ENCODE data around the gene PARD3.
"Not testable (repeated sequence)": the region's sequence is repeated elsewhere in the genome, so short reads cannot be mapped to it uniquely, and the experiment has no call there.

PARD3 gene

DNA sequence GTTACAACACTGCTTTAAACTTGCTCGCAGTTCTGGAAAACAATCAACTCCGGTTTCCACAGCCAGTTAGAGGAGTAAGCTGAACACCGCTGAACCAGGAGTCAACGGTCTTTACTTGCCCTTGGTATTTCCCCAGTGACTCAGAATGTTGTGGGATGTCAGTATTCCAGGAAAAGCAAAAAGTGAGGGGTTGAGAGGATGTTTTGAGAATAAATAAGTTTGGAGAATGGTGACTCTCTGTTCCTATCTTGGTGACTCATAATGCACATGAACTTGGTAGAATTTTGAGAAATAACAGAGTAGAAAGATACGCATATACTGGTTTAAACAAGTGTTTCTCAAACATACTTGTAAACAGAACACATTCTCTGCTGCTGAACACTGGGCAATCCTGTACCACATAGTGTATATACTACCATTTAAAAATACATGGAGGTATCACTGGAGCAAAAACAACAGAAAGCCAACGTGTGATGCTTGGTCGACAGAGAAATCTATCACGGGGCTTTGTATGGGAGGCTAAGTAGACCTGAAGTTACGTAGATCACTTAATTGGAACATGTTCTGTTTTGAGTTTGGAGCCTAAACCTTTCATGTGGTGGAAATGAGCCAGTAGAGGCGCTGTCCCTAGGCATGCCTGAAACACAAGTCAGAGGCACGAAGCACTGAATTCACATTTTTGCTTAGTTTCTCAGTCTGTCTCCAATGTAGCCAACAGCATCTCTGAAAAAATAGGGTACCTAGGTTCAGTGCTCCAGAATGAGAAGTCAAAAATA is 534.3 kb downstream of the PARD3 start:
- no peak for DNase-seq

DNA sequence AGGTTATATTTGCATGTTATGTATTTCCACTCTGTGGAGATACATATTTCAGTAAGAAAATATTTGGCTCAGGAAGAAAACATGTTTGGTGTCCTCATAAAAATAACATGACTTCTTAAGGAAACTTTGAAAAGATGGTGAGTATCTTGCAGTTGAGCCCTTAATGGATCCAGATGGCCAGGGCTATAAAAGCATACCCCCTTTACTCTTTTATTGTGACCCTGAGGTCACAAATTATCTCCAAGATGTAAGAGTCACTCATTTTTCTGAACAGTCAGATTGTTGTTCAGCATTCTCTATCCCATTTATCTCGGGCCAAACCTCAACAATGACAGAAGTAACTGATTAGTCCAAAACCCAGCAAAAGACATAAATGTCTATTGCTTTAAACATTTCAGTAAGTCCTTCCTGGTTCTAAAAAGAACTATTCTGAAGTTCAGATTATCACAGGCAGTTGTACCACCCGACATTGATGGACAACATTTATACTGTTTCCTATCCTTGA is 539.4 kb downstream of the PARD3 start:
- no peak for DNase-seq

DNA sequence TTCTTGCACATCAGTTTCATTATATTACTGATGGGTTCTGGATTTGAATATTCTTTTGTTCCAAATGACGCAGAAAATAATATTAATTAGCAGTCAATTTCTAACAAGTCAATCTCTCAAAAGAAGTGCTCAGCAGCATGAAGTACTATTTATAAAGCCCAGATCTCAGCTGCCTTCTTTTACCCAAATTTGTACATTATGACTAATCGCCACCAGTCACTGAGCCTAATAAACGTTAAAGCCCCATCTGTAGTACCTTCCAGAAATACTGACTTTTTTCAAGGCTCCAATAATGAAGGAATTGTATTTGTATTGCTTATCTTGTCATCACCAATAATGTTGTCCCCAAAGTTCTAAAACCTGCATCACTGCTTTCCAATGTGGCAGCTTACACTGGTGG is 540.2 kb downstream of the PARD3 start:
- DNase-seq: no peak

DNA sequence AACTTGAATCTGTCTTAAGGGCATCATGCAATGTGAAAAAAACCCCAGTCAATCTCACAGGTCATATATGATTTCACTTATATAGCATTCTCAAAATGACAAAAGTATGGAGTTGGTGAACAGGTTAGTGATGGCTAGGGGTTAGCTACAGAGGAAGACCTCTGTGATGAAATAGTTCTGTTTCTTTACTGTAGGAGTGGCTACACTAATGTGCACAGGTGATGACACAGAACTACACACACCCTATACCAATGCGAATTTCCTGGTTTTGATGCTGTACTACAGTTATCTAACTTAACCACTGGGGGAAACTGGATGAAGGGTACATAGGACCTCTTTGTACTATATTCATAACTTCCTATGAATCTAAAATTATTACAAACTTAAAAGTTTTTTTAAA is 541.8 kb downstream of the PARD3 start:
- DNase-seq: no peak

DNA sequence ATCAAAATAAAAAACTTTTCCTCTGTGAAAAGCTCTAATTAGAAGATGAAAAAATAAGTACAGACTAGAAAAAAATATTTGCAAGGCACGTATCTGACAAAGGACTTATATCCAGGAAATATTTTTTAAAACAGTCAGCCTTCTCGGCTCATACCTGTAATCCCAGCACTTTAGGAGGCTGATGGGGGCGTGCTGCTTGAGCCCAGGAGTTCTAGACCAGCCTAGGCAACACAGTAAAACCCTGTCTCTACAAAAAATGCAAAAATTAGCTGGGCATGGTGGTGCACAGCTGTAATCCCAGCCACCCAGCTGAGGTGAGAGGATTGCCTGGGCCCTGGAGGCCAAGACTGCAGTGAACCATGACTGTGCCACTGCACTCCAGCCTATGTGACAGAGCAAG is 542.8 kb downstream of the PARD3 start:
- DNase-seq: no peak

DNA sequence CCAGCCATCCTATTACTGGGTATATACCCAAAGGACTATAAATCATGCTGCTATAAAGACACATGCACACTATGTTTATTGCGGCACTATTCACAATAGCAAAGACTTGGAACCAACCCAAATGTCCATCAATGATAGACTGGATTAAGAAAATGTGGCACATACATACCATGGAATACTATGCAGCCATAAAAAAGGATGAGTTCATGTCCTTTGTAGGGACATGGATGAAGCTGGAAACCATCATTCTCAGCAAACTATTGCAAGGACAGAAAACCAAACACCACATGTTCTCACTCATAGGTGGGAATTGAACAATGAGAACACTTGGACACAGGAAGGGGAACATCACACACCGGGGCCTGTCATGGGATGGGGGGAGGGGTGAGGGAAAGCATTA is 546.7 kb downstream of the PARD3 start:
- DNase-seq: not testable (repeated sequence)

DNA sequence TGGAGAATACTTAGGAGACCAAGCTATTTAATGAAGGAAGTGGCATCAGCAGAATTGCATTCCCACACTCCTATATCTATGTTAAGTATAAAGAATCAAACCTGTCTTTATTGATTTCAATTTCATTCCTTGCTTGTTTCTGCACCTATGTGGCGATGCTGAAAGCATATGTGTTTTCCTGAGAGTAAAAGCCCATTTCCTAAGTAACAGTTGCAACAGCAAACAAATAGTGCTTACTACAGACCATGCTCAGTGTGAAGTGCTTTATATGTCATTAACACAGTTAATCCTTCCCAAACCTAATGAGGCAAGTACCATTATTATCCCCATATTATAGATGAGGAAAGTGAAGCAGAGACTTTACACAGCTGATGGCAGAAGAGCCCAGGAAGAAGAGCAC is 552.1 kb downstream of the PARD3 start:
- no peak for DNase-seq

DNA sequence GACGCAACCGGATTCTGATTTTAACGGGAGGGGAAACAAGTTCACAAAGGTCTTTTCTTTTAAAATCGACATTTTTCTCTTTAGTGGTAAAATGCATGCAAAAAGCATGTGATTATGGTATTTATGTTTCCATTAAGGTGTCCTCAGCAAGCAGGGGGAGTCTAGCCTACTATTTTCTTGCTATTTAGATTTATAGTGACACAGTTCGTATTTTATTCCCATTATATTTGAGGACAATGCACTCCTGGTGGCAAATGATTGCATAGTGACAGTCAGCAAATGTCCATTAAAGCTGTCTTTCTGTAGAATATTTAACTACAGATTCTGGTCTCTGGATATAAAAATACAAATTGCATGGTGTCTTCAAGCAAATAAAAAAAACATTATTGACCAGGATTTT is 554.2 kb downstream of the PARD3 start:
- DNase-seq: no peak

DNA sequence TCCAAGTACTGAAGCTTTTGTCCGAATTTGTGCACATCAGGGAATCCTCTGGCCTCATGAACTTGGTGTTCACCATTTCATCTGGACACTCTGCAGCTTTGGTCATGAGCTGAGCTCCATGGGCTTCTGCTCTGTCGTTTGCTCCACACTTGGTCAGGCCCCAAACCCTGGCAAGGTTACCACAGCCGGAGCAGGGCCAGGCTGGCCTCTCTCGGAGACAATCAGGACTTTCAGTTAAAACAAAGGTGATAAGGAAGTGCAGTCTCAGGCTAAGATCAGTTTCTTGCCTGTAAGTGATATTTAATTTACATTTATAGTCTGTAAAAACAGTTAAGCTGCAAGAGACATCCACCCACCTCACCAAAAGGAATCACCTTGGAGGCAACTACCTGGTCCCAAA is 558.9 kb downstream of the PARD3 start:
- DNase-seq: no peak

DNA sequence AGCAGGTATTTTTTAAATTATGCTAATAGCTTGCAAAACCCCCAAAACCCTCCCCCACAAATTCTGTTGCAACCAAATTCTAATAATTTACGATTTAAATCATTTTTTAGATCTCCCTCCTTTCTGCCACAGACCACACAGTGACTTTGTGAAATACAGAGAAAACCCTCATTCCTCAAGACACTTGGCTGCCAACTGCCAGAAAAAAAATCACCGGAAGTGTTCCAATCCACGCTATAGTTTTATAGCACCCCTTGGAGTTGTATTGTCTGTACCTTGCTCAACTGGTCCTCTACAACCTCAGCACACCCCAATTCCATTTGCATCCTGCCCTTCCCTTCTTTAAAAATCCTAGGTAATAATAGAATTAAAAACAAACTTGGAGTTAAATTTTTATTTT is 560.1 kb downstream of the PARD3 start:
- DNase-seq: no peak

DNA sequence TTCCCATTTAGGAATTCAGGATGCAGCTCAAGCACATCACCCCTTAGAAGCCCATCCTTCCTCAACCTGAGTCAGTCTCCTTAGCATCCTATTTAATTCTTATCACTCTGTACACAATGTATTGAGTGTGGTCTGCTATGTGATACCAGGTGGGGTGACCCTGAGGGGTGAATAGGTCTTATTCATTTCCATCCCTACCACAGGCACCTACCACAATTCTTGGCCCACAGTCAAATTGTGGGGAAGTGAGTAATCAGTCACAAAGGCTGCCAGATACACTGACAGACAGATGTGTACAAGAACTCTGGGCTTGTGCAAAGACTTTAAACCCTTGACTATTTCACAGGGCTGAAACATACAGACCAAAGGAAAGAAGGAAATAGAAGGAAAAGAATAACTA is 560.5 kb downstream of the PARD3 start:
- DNase-seq: no peak

DNA sequence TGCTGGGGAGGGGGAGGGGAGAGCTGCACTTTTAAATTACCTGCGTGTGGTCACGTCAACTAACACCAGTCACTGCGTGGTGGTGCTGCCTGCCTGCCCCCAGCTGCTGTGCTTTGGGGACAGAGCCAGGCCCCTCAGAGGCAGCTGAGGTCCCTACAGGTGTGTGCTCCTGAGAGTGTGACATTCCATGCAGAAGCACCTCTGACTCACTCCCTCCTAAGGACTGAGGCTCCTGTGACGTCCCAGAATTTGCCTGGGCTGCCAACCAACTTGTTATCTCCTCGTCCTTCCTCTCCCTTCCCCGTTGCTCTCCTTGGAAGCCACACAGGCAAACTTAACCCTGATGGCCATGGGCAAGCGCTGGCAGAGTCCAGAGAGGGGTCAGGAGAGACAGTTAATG is 563.0 kb downstream of the PARD3 start:
- no peak for DNase-seq

DNA sequence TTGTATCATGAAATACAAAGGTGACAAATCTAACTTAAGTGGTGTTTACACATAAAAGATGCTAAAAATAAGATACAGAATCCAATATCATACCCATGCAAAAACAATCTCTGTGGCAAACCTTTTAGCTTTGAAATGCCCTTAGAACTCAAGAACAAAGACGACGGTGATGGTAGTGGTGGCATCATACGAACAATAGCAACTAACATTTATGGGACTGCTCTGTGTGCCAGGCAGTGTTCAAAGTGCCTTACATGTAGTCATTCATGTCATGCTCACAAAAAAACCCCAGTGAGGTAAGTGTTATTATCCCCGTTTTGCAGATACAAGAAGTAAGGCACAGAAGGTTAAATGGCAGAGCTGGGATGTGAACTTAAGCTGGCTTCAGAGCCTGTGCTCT is 563.9 kb downstream of the PARD3 start:
- no peak for DNase-seq

DNA sequence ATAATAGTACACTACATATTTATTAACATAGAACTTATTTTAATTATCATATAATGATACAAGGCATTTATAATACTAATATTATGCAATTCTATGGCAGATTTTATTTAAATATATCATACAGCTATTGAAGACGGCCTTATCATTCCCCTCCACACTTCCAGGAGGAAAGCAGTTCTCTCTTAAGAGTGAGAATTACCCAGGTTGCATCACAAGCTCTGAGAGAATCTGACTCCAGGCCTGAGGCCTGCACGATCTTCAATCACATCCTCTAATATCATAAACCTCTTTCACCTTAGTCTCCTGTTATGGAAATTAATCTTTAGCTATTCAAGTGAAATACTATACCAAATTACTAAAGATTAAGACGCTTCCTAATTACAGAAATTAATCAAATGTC is 564.4 kb downstream of the PARD3 start:
- no peak for DNase-seq

DNA sequence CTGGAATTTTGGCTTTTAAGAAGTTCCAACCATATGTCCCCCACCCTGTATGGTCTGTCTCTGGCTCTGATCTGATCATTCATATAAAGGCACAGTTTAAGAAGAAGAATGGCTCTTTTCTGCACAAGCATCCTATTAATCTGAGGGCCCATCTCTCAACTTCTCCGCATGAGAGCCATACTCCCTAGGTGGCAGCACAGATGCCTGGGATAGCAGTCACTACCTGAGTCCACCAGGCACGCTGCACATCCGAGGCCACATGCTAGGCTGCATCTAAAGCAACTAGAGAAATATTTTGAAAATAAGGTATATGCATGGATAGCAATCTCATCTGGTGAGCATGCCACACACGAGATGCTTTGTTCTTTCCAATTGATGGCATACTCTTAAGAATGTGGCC is 565.5 kb downstream of the PARD3 start:
- DNase-seq: no peak

DNA sequence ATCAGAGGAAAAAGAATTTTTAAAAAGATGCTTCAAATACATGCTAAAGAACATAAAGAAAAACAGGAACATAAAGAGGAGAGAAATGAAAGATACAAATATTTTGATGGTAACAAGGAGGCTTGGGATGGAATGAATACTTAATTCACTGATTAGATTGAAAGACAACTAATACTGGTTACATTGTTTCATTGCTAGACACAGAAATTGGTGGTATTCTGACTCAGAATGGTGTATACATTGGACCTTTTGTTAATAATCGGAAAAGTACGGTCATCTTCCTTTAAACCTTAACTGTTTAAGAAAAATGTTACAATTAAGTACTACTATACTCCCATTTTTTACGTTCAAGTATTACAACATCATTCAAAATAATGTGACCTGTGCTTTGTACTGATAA is 567.5 kb downstream of the PARD3 start:
- no peak for DNase-seq

DNA sequence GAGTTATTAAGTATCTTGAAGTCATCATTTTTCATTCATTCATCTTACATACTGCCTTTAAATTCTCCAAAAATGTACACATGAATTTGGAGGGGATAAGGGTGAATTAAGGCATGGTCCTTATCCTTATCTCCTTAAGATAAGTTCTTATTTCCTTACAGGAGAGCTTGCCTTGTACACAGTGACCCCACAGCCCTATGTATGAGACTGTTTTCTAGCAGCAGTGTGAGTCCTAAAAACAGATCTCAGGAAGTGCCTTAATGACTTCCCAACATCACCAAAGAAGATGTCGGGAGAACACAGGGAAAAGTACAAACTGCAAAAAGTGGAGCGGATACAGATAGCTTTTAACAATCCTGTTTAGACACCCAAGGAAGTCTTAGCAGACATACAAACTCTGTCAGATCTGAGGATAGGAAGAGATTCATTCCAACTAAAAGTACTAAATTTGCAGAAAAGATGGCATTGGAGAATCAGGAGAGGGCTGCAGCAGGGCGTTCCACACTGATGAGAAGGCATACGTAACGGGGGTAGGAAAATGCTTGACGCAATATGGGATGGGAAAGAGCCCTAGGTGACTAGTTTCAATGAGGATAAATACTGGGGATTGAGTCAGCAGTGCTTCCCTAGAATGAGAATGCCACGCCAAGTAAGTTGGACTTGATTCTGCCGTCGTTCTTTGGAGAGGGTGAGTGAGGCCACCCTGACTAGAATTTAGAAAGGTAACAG is 570.2 kb downstream of the PARD3 start:
- DNase-seq: no peak

DNA sequence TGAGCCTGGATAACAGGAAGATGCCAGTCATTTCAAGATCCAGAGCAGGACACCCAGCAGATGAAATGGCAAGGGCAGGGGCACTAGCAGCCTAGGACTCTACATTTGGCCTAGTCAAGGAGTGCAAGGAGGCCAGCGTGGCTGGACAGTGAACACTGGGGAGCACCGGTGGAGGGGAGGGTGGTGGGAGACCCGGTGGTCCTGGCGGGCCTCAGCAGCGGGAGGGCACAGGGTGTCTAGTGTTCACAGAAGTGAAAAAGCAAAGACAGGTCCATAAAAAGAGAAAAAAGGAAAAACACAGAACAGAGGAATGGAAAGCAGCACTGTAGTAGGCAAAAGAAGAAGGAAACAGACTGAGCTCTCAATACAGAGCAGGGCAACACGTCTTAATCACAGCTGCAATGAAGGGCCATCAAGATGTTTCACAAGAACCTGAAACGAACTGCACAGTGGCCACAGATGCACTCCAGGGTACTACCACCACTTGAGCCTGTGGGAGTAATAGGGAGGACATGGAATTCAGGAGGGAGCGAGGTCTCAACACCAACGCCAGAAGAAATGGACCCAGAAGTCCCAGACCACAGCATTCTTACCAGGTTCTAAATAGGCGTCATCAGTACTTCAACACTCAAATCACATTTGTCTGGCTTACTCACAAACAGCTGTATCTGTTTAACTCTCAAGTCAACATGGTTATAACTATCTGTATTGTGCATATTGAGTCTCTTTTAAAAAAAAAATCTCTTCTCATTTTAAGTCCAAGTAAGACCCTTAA is 573.7 kb downstream of the PARD3 start:
- no peak for DNase-seq

DNA sequence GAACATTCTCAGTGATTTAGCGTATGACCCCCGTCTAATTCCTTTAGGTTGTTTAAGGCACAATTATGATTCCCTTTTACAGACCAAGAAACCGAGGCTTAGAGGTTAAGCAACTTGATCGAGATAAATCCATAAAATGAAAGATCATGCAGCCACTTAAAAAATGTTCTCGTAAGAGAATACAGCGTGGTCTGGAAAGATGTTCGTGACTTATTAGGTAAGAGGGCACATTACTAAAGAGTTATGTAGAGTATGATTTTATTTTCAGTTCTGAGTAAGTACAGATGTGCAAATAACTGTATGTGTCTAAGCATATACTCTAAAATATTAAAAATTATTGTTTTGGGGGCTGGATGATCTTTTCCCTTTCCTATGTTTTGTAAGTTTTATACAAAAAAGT is 575.1 kb downstream of the PARD3 start:
- DNase-seq: no peak

DNA sequence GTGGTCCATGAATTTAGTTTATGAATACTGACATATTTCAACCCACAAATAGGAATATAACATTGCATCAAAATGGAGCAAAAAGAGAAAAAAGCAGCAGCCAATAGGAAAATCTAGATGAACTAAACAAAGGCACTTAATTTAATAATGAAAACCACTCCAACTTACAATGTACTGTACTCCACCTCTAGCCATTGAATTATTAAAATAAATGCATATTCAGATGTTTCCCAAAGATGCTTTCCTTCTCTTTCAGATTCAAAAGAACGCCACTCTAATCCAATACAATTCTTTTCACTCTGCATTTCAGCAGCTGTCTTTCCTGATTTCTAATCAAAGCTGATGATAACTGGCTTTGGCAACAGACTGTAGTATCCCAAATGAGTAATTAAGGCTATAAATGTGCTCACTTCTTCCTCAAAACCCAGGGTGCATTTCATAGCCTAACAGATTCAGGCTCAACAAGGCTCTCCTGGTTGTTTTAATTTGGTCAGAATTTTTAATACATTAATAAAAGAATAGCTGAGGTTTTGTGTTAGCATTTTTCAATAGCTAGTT is 577.1 kb downstream of the PARD3 start:
- no peak for DNase-seq

DNA sequence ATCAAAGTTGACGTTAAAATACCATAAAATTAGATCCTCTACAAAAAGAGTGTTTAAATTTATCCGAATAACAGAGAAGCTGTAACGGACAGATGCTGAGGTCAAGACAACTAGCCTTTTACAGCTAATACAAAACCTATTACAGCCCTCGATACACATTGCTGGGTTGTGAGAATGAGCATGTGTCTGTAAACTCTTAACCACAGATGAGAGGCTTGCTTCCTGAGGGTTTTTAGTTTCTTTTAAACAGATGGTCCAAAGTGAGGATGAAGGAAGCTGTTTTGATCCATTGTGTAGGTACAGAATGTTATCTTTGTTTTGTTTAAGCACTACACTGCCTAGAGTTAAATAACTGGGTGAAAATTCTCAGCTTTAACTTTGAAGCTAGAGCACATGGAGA is 578.2 kb downstream of the PARD3 start:
- no peak for DNase-seq

DNA sequence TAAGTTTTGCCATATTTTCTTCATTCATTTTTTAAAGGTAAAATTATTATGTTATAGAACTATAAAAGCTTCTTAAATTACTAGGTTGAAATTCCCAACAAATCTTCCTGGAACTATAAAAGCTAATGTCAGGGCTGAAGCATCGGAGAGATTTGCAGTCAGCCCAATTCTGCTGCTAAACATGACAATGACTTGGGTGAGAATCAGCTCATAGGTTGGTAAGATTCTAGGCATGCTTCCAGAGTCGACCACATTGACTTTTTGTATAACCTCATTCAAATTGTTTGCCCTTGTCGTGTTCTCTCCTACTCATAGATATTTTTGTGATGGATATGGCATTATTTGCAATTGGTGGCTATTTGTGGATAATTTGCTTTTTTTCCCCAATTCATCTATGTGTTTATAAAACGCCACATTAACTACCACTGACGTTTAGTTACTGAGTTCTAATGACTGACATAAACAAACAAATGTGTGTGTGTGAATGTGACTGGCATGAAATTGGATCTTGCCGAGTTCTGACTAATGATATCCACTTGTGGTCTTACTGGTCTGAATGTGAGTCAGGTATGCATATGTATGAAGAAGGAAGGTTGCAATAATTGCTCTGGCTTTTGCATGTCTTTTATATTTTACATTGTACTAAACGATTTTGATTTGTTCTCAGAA is 579.8 kb downstream of the PARD3 start:
- DNase-seq: no peak

DNA sequence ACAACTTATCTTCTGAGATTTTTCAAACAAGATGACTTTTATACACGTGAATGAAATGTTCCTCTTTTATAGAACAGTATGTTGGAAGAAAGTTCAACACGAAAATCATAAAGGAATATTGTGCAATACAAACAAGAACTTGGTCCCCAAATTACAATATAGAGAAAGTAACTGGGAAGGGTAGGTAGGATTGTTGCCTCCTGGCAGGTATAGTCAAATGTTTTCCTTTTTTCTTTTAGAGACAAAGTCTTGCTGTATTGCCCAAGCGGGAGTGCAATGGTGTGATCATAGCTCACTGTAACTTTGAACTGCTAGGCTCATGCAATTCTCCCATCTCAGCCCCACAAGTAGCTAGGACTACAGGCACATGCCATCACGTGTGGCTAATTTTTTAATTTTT is 582.6 kb downstream of the PARD3 start:
- no peak for DNase-seq
